GM19438 (cell line): ENCODE results near the gene TMEM44.
"Not testable (repeated sequence)": the region's sequence is repeated elsewhere in the genome, so short reads cannot be mapped to it uniquely, and the experiment has no call there.

ENCODE experiments used
- ATAC-seq: cut with Tn5 transposase; IDR thresholded peaks from one replicate; pipeline ENCODE4 v1.9.1; 2021; ENCODE audit warnings: low read depth; ENCODE audit not compliant: unreplicated experiment

The TMEM44 gene

GRCh38 chr3:194615226-194615625 is 18.0 kb downstream of the TMEM44 start:
- ATAC-seq = no peak

GRCh38 chr3:194612221-194612620 is 21.0 kb downstream of the TMEM44 start:
- no peak for ATAC-seq

- ATAC-seq = no peak
Measured at GRCh38 chr3:194610689-194611088, 22.5 kb downstream of the TMEM44 start.

GRCh38 chr3:194609601-194610000 is 23.6 kb downstream of the TMEM44 start:
- no peak for ATAC-seq

GRCh38 chr3:194608981-194609380 is 24.2 kb downstream of the TMEM44 start:
- no peak for ATAC-seq

- ATAC-seq = no peak
Measured at GRCh38 chr3:194607592-194608389, 25.4 kb downstream of the TMEM44 start.

- ATAC-seq = no peak
Measured at GRCh38 chr3:194606941-194607340, 26.3 kb downstream of the TMEM44 start.

- ATAC-seq = no peak
Measured at GRCh38 chr3:194606163-194606562, 27.1 kb downstream of the TMEM44 start.

- not testable (repeated sequence) for ATAC-seq
Measured at GRCh38 chr3:194605314-194605713, 27.9 kb downstream of the TMEM44 start.

- ATAC-seq = no peak
Measured at GRCh38 chr3:194604837-194605236, 28.4 kb downstream of the TMEM44 start.

GRCh38 chr3:194604126-194604525 is 29.1 kb downstream of the TMEM44 start:
- no peak for ATAC-seq

GRCh38 chr3:194602669-194603171 is 30.5 kb downstream of the TMEM44 start:
- ATAC-seq = no peak

GRCh38 chr3:194598771-194599557 is 34.3 kb downstream of the TMEM44 start:
- no peak for ATAC-seq

GRCh38 chr3:194596906-194597305 is 36.3 kb downstream of the TMEM44 start:
- no peak for ATAC-seq

- peak; percentile 68 for ATAC-seq
Measured at GRCh38 chr3:194592798-194593752, 40.1 kb downstream of the TMEM44 start.

- no peak for ATAC-seq
Measured at GRCh38 chr3:194588741-194589140, 44.5 kb downstream of the TMEM44 start.

GRCh38 chr3:194588236-194588635 is 45.0 kb downstream of the TMEM44 start:
- ATAC-seq = no peak

- no peak for ATAC-seq
Measured at GRCh38 chr3:194587438-194587931, 45.7 kb downstream of the TMEM44 start.

- no peak for ATAC-seq
Measured at GRCh38 chr3:194586836-194587235, 46.4 kb downstream of the TMEM44 start.

- no peak for ATAC-seq
Measured at GRCh38 chr3:194585880-194586281, 47.3 kb downstream of the TMEM44 start.
